H1 (cell line): ENCODE measurements around the gene OR2V1. TPM values are rescaled to one million over a fixed set of nuclear protein-coding genes. Genes with fewer than 3 reads are reported as not detected.

Experiments used
- CTCF ChIA-PET: fragments of 300-600 bp; sonication (Branson Sonifier 250); formaldehyde crosslinking; loops from one replicate; lab custom pipeline; 2021; ENCODE audit not compliant: partially characterized antibody; lab: Charles Lee
- POLR2A ChIA-PET: fragments of 300-600 bp; sonication (Branson Sonifier 250); formaldehyde crosslinking; loops from one replicate; lab custom pipeline; 2021; ENCODE audit warnings: inconsistent platforms; ENCODE audit not compliant: partially characterized antibody; lab: Charles Lee
- DNase-seq, 2 experiments: peaks; one replicate each; pipeline versions ENCODE4 v3.0.0 to v3.0.0-alpha.2; 2010 to 2022; ENCODE audit warnings: low spot score in 2 of 2, low read depth in 1 of 2, mixed read lengths in 1 of 2
- FAIRE-seq: peaks from 2 replicates; lab custom pipeline; 2011; peaks lifted over from hg19 to GRCh38; lab: Jason Lieb, UNC
- H2AFZ ChIP-seq: 2 replicates; pipeline ENCODE4 v1.8.1; 2012; ENCODE audit warnings: low read length, inconsistent platforms
- H2AK5ac ChIP-seq: 2 replicates; pipeline ENCODE4 v1.6.1; 2013; ENCODE audit warnings: low read depth, low read length
- H2BK120ac ChIP-seq: replicated peaks from 2 replicates; pipeline ENCODE3; 2013; ENCODE audit warnings: low read depth, low read length, inconsistent platforms
- H2BK12ac ChIP-seq: 2 replicates; pipeline ENCODE4 v1.6.1; 2013; ENCODE audit warnings: low read depth, low read length
- H2BK15ac ChIP-seq: 2 replicates; pipeline ENCODE4 v1.6.1; 2013; ENCODE audit warnings: low read length
- H2BK20ac ChIP-seq: 2 replicates; pipeline ENCODE4 v1.6.1; 2013; ENCODE audit warnings: low read length
- H2BK5ac ChIP-seq: 2 replicates; pipeline ENCODE4 v1.6.1; 2013; ENCODE audit warnings: low read depth, low read length
- H3K14ac ChIP-seq: 2 replicates; pipeline ENCODE4 v1.6.1; 2013; ENCODE audit warnings: inconsistent platforms; ENCODE audit not compliant: insufficient read length
- H3K18ac ChIP-seq: 2 replicates; pipeline ENCODE4 v1.6.1; 2013; ENCODE audit warnings: low read length; ENCODE audit errors: extremely low read depth
- H3K23ac ChIP-seq: 2 replicates; pipeline ENCODE4 v1.6.1; 2013; ENCODE audit warnings: inconsistent platforms; ENCODE audit not compliant: insufficient read length
- H3K23me2 ChIP-seq: 2 replicates; pipeline ENCODE4 v1.6.1; 2013; ENCODE audit warnings: low read depth, low read length
- H3K27ac ChIP-seq: 2 replicates; pipeline ENCODE4 v1.6.1; 2011; ENCODE audit warnings: low read depth, low read length, inconsistent platforms
- H3K27me3 ChIP-seq, 4 experiments: replicated peaks in 1 of 4; 1 replicate in 1 of 4; 2 replicates in 3 of 4; pipeline versions ENCODE4 v1.6.1 to v1.8.1; 2011 to 2013; ENCODE audit warnings: low read length in 3 of 4, mild to moderate bottlenecking in 3 of 4, inconsistent platforms in 2 of 4, mixed read lengths in 2 of 4, moderate library complexity in 1 of 4; ENCODE audit not compliant: control insufficient read depth in 3 of 4, insufficient read depth in 3 of 4; ENCODE audit errors: extremely low read depth in 1 of 4
- H3K36me3 ChIP-seq, 4 experiments: 2 replicates each; pipeline versions ENCODE4 v1.6.1 to v1.8.1; 2011 to 2013; ENCODE audit warnings: mild to moderate bottlenecking in 4 of 4, low read length in 3 of 4, moderate library complexity in 2 of 4, control low read depth in 1 of 4, inconsistent platforms in 1 of 4; ENCODE audit not compliant: insufficient read depth in 4 of 4, control insufficient read depth in 2 of 4
- H3K4ac ChIP-seq: replicated peaks from 2 replicates; pipeline ENCODE3; 2013; ENCODE audit warnings: low read length, low read depth, mixed read lengths, inconsistent platforms; ENCODE audit not compliant: insufficient read length
- H3K4me1 ChIP-seq, 4 experiments: replicated peaks in 1 of 4; 1 replicate in 1 of 4; 2 replicates in 3 of 4; pipeline versions ENCODE4 v1.6.1 to v1.8.1; 2011 to 2013; ENCODE audit warnings: low read length in 3 of 4, inconsistent platforms in 2 of 4, mixed read lengths in 1 of 4; ENCODE audit not compliant: insufficient read depth in 4 of 4, control insufficient read depth in 3 of 4
- H3K4me2 ChIP-seq, 2 experiments: 2 replicates each; pipeline versions ENCODE4 v1.6.1 to v1.8.1; 2011 to 2013; ENCODE audit warnings: low read depth in 2 of 2, low read length in 2 of 2, control low read depth in 1 of 2, inconsistent platforms in 1 of 2, mild to moderate bottlenecking in 1 of 2; ENCODE audit not compliant: insufficient read depth in 1 of 2
- H3K4me3 ChIP-seq, 4 experiments: fragments of 200-600, 300-600 bp in 1 of 4; sonication (generic), shearing (Covaris generic), sonication (Bioruptor Twin) in 1 of 4; 2 replicates each; pipeline versions ENCODE4 v1.5.1 to v1.8.1; 2011 to 2016; ENCODE audit warnings: low read length in 4 of 4, low read depth in 3 of 4, control low read depth in 2 of 4, inconsistent platforms in 2 of 4, mild to moderate bottlenecking in 2 of 4, mixed read lengths in 1 of 4, moderate library complexity in 1 of 4; ENCODE audit not compliant: insufficient read depth in 2 of 4; ENCODE audit errors: extremely low read depth in 1 of 4
- H3K56ac ChIP-seq: replicated peaks from 2 replicates; pipeline ENCODE3; 2013; ENCODE audit warnings: low read depth, mild to moderate bottlenecking, mixed read lengths, low read length, inconsistent platforms; ENCODE audit not compliant: insufficient read length
- H3K79me1 ChIP-seq: 2 replicates; pipeline ENCODE4 v1.6.1; 2013; ENCODE audit warnings: low read depth, low read length, control low read depth
- H3K79me2 ChIP-seq, 2 experiments: 2 replicates each; pipeline versions ENCODE4 v1.6.1 to v1.8.1; 2012 to 2013; ENCODE audit warnings: low read length in 2 of 2, mild to moderate bottlenecking in 2 of 2, inconsistent platforms in 1 of 2; ENCODE audit not compliant: insufficient read depth in 2 of 2, control insufficient read depth in 1 of 2
- H3K9ac ChIP-seq, 4 experiments: replicated peaks in 1 of 4; 1 replicate in 1 of 4; 2 replicates in 3 of 4; pipeline versions ENCODE4 v1.6.1 to v1.8.1; 2011 to 2013; ENCODE audit warnings: low read depth in 3 of 4, low read length in 3 of 4, control low read depth in 2 of 4, mild to moderate bottlenecking in 2 of 4, moderate library complexity in 2 of 4, inconsistent platforms in 1 of 4; ENCODE audit errors: extremely low read depth in 1 of 4
- H3K9me3 ChIP-seq, 2 experiments: 2 replicates each; pipeline versions ENCODE4 v1.6.1 to v1.8.1; 2012 to 2013; ENCODE audit warnings: mild to moderate bottlenecking in 2 of 2, moderate library complexity in 2 of 2, control low read depth in 1 of 2, inconsistent platforms in 1 of 2, low read depth in 1 of 2, low read length in 1 of 2, mixed read lengths in 1 of 2; ENCODE audit not compliant: insufficient read depth in 2 of 2
- H4K20me1 ChIP-seq, 2 experiments: replicated peaks in 1 of 2; 2 replicates each; pipeline versions ENCODE3 to v1.8.1; 2011 to 2013; ENCODE audit warnings: inconsistent platforms in 2 of 2, low read length in 2 of 2, mild to moderate bottlenecking in 1 of 2; ENCODE audit not compliant: insufficient read depth in 2 of 2, control insufficient read depth in 1 of 2
- H4K5ac ChIP-seq: 2 replicates; pipeline ENCODE4 v1.6.1; 2013; ENCODE audit warnings: low read length, low read depth, mixed read lengths, inconsistent platforms; ENCODE audit not compliant: insufficient read length
- H4K8ac ChIP-seq: 2 replicates; pipeline ENCODE4 v1.8.0; 2013; ENCODE audit warnings: mild to moderate bottlenecking, moderate library complexity, low read length, inconsistent platforms; ENCODE audit not compliant: insufficient read depth; ENCODE audit errors: extremely low read depth
- H4K91ac ChIP-seq: replicated peaks from 2 replicates; pipeline ENCODE3; 2013; ENCODE audit warnings: low read length, mixed read lengths, inconsistent platforms; ENCODE audit not compliant: insufficient read length
- CTBP2 ChIP-seq: IDR thresholded peaks from 2 replicates; pipeline ENCODE4 v1.7.0; 2011; ENCODE audit warnings: borderline replicate concordance, mild to moderate bottlenecking, moderate library complexity, mixed read lengths, low read length; ENCODE audit not compliant: insufficient read depth, insufficient read length
- RBBP5 ChIP-seq: IDR thresholded peaks from 2 replicates; pipeline ENCODE4 v1.7.1; 2012; ENCODE audit warnings: low read depth, mild to moderate bottlenecking, inconsistent platforms, low read length, moderate library complexity, borderline replicate concordance
- TAF1 ChIP-seq: IDR thresholded peaks from 2 replicates; pipeline ENCODE4 v1.6.1; 2011; ENCODE audit warnings: mild to moderate bottlenecking, low read depth, low read length
- ZNF274 ChIP-seq: IDR thresholded peaks from 2 replicates; pipeline ENCODE4 v1.7.0; 2012; ENCODE audit warnings: low read length, borderline replicate concordance; ENCODE audit errors: extremely low read depth
- WGBS, 2 experiments: shearing (Covaris generic) in 1 of 2; methylation state at CpG; one replicate each; pipeline versions ENCODE4 v1.1.6 to v1.1.7; 2013 to 2015; ENCODE audit warnings: low lambda C conversion rate in 2 of 2, mixed read lengths in 2 of 2, inconsistent platforms in 1 of 2, low coverage in 1 of 2, missing lambda C conversion rate in 1 of 2; ENCODE audit not compliant: insufficient replicate concordance in 2 of 2, insufficient coverage in 1 of 2, insufficient read length in 1 of 2; ENCODE audit errors: extremely low coverage in 1 of 2, missing lambda C conversion rate in 1 of 2; 5-methylcytosine and 5-hydroxymethylcytosine counted together
- polyA plus RNA-seq, 7 experiments: library from polyadenylated mRNA; depleted of rRNA in 3 of 7; stranded (reverse) in 5 of 7; unstranded in 2 of 7; fragments of >200 nt in 5 of 7; fragments of 200-250 nt in 2 of 7; gene quantifications; 1 replicate in 5 of 7; 2 replicates in 1 of 7; 4 replicates in 1 of 7; pipeline versions ENCODE4 v1.2.1 to v1.2.3, GENCODE V29; 2011 to 2013; ENCODE audit warnings: missing spikeins in 2 of 7, mixed read lengths in 2 of 7
- total RNA-seq: library from RNA; stranded (reverse); fragmentation: NEBNext Ultra II Directional; extraction: Animal tissue kit (Norgen Biotek cat#: 25700); gene quantifications from 2 replicates; pipeline ENCODE4 v1.2.1, GENCODE V29; 2021
- TF ChIP-seq, protein P1 (sequence below): IDR thresholded peaks from 2 replicates; pipeline ENCODE4 v1.6.1; 2012; ENCODE audit warnings: inconsistent platforms

OR2V1 gene
- total and polyA plus RNA-seq, 2 of the 8 experiments (the other 6 are each of a cell fraction or from before 2014, with no cell fraction given) = not detected

DNA sequence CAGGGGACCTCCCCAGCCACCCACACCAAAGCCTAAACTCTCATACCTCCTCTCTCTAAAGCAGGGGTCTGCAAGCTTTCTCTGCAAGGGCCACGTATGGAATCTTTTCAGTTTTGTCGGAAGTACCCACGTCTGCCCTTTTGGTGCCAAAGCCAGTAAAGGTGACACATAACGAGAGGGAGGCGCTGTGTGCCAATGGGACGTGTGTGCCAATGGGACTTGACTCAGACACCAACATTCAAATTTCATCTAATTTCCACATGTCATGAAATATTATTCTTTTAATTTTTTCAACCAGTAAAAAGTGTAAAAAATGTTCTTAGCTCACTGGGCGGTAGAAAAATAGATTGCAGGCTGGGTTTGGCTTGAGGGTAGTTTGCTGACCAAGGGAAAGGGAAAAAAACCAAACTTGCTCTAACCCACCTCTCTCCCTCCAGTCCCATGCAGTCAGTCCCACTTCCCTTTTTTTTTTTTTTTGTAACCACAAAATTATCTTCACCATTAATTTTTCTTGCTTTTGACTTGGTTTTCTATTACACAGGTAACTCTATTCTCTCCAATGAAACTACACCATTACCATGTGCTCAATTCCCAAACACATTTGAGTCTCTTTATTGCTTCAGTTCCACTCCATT, 25.5 kb downstream of the OR2V1 start:
- H3K9ac ChIP-seq = no peak overlapping the region
- H2BK5ac ChIP-seq = no peak overlapping the region
- no peaks in the 10 kb centered on the region for H3K79me1 ChIP-seq
- H3K18ac ChIP-seq = no peak overlapping the region
- H4K5ac ChIP-seq = no peak overlapping the region
- H3K56ac ChIP-seq = no peak overlapping the region
- H3K79me2 ChIP-seq = no peaks in the 10 kb centered on the region
- 59% methylated on average over 7 of the region's 7 CpGs; no CpG with 5 or more reads in 1 of the 2 experiments for WGBS, 2 experiments
- no peak for DNase-seq
- H3K27me3 ChIP-seq = peaks cover 3 to 16% (median 10%) of the 10 kb centered on the region in 4 experiments
- no peak overlapping the region for H2AK5ac ChIP-seq
- no peak overlapping the region; a peak in 3 of 8 replicates for H3K4me3 ChIP-seq
- H2AFZ ChIP-seq = no peak overlapping the region
- H4K20me1 ChIP-seq = no peaks in the 10 kb centered on the region
- POLR2A ChIA-PET = no interaction called here
- H2BK12ac ChIP-seq = no peak overlapping the region
- no peaks in the 10 kb centered on the region for H3K23me2 ChIP-seq
- TF ChIP-seq, protein P1, sequence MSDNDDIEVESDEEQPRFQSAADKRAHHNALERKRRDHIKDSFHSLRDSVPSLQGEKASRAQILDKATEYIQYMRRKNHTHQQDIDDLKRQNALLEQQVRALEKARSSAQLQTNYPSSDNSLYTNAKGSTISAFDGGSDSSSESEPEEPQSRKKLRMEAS = no peak
- TF ChIP-seq RBBP5 (no peak), CTBP2 (no peak), TAF1 (no peak), ZNF274 (no peak)
- H3K14ac ChIP-seq = no peak overlapping the region
- no peak overlapping the region for H3K23ac ChIP-seq
- CTCF ChIA-PET = no interaction called here
- H2BK120ac ChIP-seq = no peak overlapping the region
- H3K36me3 ChIP-seq = peaks cover 0 to 1% (median 0%) of the 10 kb centered on the region in 4 experiments; a peak in 1 of 8 replicates
- H3K9me3 ChIP-seq = no peaks in the 10 kb centered on the region
- H3K27ac ChIP-seq = no peak overlapping the region
- H3K4me2 ChIP-seq = peak overlapping the region in 1 of 2 experiments; percentile 69; a peak in 2 of 4 replicates
- H3K4ac ChIP-seq = no peak overlapping the region
- FAIRE-seq = no peak
- peaks cover 0 to 11% (median 6%) of the 10 kb centered on the region in 4 experiments; a peak in 6 of 7 replicates for H3K4me1 ChIP-seq
- H2BK15ac ChIP-seq = no peak overlapping the region
- no peak overlapping the region for H4K91ac ChIP-seq
- no peak overlapping the region for H2BK20ac ChIP-seq
- H4K8ac ChIP-seq = no peak overlapping the region
